GM18505 (cell line): ENCODE results near the gene FGGY.
"Not testable (repeated sequence)": the region's sequence is repeated elsewhere in the genome, so short reads cannot be mapped to it uniquely, and the experiment has no call there.

Source experiments
- ATAC-seq: cut with Tn5 transposase; IDR thresholded peaks from one replicate; pipeline ENCODE4 v1.9.1; 2021; ENCODE audit not compliant: unreplicated experiment
- POLR2A ChIP-seq: IDR thresholded peaks from 4 replicates; pipeline ENCODE4 v1.6.1; 2011; ENCODE audit warnings: borderline replicate concordance; ENCODE audit not compliant: insufficient read depth, insufficient read length; ENCODE audit errors: extremely low read depth

Gene FGGY

DNA sequence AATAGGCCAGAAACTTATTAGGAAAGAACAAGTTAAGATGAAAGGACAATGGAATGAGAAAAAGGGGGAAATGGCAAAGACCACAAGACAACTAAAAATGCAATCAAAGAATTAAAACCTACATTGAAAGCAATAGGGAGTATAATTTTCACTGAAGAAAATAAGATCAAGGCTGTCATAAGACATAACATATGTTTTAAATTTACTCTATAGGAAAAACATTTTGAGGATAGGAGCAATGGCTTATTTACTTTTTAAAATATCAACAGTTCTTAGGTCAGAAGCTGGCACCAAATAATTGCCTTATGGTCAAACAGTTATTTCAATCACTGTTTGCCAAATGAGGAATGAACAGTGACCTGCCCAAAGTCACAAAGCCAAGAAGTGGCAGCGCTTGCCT is 346.6 kb downstream of the FGGY start:
- ATAC-seq = no peak
- no peak for TF ChIP-seq POLR2A

- no peak for TF ChIP-seq POLR2A
These were observed 349.0 kb downstream of the FGGY start for GRCh38 chr1:59645893-59646292.

GRCh38 chr1:59653142-59653958 is 356.5 kb downstream of the FGGY start:
- ATAC-seq = not testable (repeated sequence)

More at GRCh38 chr1:59645893-59646292, 349.0 kb downstream of the FGGY start:
- no peak for ATAC-seq

DNA sequence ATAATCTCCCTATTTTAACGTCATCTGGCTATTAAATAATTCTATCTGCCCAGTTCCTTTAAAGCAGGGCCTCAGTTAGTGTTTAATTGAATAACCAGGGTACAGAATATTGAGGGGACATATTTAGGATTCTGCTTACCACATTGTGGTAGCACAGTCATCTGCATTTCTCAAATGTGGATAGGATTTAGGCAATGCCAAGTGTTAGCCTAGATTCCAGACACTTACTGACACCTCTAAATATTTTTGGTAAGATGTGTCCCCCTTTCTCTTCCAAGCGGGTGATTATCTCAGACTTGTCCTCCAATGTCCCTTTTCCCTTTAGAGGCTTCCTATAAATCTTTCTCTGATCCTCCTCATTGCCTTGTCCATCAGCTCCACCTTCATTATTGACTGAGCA is 357.1 kb downstream of the FGGY start:
- no peak for ATAC-seq
- TF ChIP-seq POLR2A = no peak

DNA sequence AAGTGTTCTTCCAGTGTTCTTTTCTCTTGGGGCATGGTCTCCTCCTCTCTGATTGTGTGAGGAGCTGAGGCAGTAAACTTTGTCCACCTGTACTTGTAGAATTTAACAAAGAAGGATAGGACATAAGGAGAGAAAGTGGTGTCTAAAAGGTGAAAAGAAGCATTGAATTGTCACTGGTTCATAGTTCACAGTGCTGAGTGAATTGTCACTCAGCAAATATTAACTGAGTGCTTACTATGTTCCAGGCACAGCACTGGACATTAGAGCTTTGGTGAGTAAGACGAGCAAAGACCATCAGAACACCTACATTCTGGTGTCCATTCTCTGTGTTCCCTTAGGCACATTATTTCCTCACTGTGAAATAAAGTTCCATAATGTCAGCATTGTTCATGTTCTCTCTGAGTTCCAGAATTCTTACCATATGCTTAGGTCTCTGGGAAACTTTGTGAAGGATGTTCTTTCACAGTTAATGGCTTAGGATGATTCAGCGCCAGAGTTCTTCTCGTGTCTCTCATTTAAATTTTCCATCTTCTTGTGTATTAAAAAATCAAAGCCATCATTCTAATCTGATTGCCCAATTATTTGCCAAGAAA is 361.1 kb downstream of the FGGY start:
- no peak for ATAC-seq
- TF ChIP-seq POLR2A = no peak

- no peak for ATAC-seq
- TF ChIP-seq POLR2A = no peak
These were observed 367.3 kb downstream of the FGGY start for GRCh38 chr1:59664166-59664565.

DNA sequence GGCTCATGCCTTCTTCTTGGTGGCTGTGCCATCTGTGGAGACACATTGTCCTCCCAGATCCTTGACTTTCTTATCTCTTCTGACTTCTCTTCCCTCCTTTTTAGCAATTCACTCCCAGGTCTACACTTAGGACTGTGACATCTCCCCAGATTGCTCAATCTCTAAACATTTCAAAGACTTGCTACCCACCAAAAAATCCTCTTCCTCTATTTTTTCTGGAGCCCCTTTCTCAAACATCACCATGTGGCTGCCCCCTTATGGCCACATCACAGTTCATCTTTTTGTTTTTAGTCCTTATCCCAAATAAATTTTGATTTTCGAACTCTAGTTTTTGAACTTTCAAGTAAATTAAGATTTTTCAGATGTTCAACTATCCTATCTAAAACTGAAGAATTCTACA is 369.2 kb downstream of the FGGY start:
- no peak for ATAC-seq
- TF ChIP-seq POLR2A = no peak

DNA sequence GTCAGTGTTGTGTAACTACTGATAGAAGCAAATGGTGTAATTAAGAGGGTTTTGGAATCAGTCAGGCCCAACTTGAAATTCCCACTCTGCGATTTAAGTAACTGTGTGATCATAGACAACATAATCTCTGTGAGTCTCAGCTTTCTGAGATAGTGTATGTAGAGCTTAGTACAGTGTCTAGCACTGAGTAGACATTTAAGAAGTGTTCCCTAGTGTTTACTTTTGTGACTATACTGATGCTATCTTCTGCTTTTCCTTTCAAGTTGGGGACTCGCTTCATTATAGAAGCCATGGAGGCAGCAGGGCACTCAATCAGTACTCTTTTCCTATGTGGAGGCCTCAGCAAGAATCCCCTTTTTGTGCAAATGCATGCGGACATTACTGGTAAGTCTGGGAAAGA is 370.1 kb downstream of the FGGY start:
- no peak for ATAC-seq
- no peak for TF ChIP-seq POLR2A

GRCh38 chr1:59669752-59670312 is 372.9 kb downstream of the FGGY start:
- no peak for ATAC-seq
- no peak for TF ChIP-seq POLR2A

DNA sequence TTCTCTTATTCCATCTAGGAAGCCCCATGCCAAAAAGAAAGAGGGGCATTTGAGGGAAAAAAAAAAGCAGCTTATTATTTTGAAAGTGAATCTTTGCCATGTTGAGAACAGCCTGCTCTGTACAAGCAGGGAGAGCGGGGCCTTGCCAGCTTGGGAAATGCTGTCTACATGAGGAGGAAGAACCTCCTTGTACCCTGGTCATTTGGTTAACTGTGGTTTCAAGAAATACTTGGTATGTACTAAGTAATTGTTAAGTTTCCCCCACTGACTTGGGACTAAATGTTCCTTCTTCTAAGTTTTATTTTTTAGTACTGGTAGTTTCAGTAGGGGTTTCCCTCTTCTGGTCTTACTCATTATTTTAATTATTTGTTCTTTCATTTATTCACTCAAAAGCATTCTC is 373.8 kb downstream of the FGGY start:
- no peak for TF ChIP-seq POLR2A
- no peak for ATAC-seq

DNA sequence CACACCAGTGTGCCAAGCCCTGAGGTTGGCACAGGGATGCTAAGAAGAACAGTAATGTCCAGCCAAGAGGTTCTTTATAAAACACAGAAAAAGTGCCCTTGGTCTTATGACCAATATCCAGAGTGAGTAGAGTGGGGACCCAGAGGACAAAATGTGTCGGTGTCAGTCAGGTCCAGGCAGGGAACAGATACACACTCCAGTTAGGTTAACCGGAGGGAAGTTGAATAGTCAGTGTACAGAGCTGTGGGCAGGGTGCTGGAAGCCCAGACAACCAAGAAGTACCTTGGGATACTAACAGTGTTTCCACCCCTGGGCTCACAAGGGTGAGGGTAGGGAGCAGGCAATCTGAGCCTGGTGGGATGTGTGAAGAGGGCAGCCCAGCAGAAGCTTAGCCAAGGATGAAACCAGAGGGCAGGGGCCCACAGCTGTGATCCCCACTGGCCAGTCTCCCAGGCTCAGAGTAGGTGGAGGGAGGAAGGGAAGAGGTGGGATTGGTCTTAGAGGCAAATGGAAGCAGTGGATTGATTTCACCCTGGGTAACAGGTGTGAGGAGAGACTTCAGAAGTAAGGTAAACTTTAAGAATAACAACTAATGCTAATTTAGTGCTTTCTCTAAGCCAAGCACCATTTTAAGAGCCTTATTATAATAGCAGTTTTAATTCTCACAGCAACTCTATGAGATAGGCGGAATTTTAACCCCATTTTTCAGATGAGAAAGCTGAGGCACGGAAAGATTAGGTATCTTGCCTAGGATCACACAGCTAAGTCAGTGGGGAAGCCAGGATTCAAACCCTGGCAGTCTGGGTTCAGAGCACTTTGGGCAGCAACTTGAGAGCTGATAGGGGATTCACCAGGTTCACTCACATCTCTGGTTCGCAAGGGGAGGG is 374.4 kb downstream of the FGGY start:
- ATAC-seq = no peak
- TF ChIP-seq POLR2A = no peak

- no peak for TF ChIP-seq POLR2A
- ATAC-seq = no peak
These were observed 375.0 kb downstream of the FGGY start for GRCh38 chr1:59671953-59672305.

DNA sequence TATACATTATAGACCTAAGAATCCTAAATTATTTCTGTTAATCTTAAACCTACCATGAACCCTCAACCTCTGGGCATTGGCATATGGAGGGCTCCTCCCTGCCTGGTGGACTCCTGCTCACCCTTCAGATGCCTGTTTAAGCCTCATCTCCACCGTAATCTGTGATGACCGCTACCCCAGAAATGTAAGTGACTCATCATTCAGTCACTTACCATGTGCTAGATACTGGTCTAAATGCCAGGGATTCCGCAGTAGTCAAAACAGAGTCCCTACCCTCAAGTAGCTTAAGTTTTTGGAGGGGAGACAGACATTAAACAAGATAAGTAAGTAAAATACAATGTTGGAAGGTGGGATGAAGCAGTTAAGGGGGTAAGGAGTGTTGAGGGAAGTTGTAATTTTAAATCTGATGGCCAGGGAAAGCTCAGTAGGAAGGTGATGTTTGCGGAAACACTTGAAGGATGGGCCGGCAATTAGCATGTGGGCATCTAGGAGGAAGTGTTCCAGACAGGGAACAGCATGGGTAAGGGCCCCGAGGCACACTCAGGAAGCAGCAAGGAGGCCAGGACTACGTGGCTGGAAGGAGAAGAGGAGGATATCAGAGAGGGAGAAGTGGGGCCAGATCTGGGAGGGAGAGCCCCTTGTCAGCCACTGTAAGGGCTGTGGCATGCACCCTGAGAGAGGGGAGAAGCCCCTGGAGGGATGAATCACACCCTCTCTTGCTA is 376.1 kb downstream of the FGGY start:
- no peak for ATAC-seq
- TF ChIP-seq POLR2A = no peak
